Astrocyte of the cerebellum (primary cell): ENCODE measurements around the gene MTX3.
A peak's percentile ranks its signal among the peaks of the same experiment; 100 is the strongest.

ENCODE experiments used
- DNase-seq: peaks from one replicate; pipeline ENCODE4 v3.0.0-alpha.2; 2011; ENCODE audit warnings: low read depth
- H3K4me3 ChIP-seq: 2 replicates; pipeline ENCODE4 v1.5.1; 2011; ENCODE audit warnings: mild to moderate bottlenecking, low read depth, low read length, moderate library complexity
- CTCF ChIP-seq: IDR thresholded peaks from 2 replicates; pipeline ENCODE4 v1.5.1; 2012; ENCODE audit warnings: low read length, low read depth, moderate library complexity, mild to moderate bottlenecking; ENCODE audit errors: missing control alignments
- in situ Hi-C: cut with HindIII; loops from 2 replicates; pipeline ENCODE4 v1.10.0; 2017; ENCODE audit warnings: low sequenced_read_pairs

MTX3 gene

GRCh38 chr5:79973996-79974395 lies 17.1 kb downstream of the MTX3 start:
- DNase-seq, result no peak
- no peak for TF ChIP-seq CTCF
- H3K4me3 ChIP-seq, result no peak overlapping the region
- in situ Hi-C loops, result no loop called here

GRCh38 chr5:79973511-79973910 lies 17.6 kb downstream of the MTX3 start:
- H3K4me3 ChIP-seq, result no peak overlapping the region
- TF ChIP-seq CTCF, result no peak
- in situ Hi-C loops, result no loop called here
- no peak for DNase-seq

GRCh38 chr5:79971156-79971555 lies 19.9 kb downstream of the MTX3 start:
- in situ Hi-C loops, result no loop called here
- no peak overlapping the region for H3K4me3 ChIP-seq
- peak; percentile 9 for DNase-seq
- no peak for TF ChIP-seq CTCF

GRCh38 chr5:79966448-79966847 lies 24.6 kb downstream of the MTX3 start:
- in situ Hi-C loops, result no loop called here
- no peak for TF ChIP-seq CTCF

GRCh38 chr5:79964136-79964535 lies 26.9 kb downstream of the MTX3 start:
- DNase-seq, result no peak
- no peak overlapping the region for H3K4me3 ChIP-seq
- in situ Hi-C loops, result no loop called here
- TF ChIP-seq CTCF, result no peak

More at GRCh38 chr5:79966448-79966847, 24.6 kb downstream of the MTX3 start:
- no peak for DNase-seq
- no peak overlapping the region for H3K4me3 ChIP-seq

GRCh38 chr5:79963261-79964061 lies 27.6 kb downstream of the MTX3 start:
- no peak for DNase-seq
- in situ Hi-C loops, result no loop called here
- no peak for TF ChIP-seq CTCF
- no peak overlapping the region for H3K4me3 ChIP-seq
